Loucy (cell line): ENCODE measurements around the gene GLDC.

Experiments used
- CTCF ChIP-seq: fragments of 200-600 bp; sonication (generic); conservative IDR thresholded peaks from 2 replicates; pipeline ENCODE4 v1.5.1; 2014; ENCODE audit warnings: mild to moderate bottlenecking, antibody characterized with exemption, low read length
- EZH2phosphoT487 ChIP-seq: fragments of 200-600 bp; IDR thresholded peaks from 2 replicates; pipeline ENCODE4 v1.6.1; 2018; ENCODE audit warnings: antibody characterized with exemption, mild to moderate bottlenecking, moderate library complexity, borderline replicate concordance

- TF ChIP-seq CTCF (peak; percentile 57), EZH2phosphoT487 (no peak)
Measured at GRCh38 chr9:6686396-6686795, 40.9 kb upstream of the GLDC start.
